Breast epithelium (tissue), 4 donors: ENCODE data around the gene PCDH1. TPM values are rescaled to one million over a fixed set of nuclear protein-coding genes. Genes with fewer than 3 reads are reported as not detected.

Experiments used
- DNase-seq, 2 donors: peaks; one replicate each; pipeline ENCODE4 v3.0.0-alpha.2; 2019; ENCODE audit warnings: low spot score in 2 of 2
- H3K27ac ChIP-seq, 2 donors: fragments of 200-600 bp; sonication (generic) in 1 of 2; one replicate each; pipeline ENCODE4 v1.5.1; 2016 to 2019; ENCODE audit warnings: mild to moderate bottlenecking in 1 of 2
- H3K27me3 ChIP-seq, 2 donors: fragments of 200-600 bp; sonication (generic) in 1 of 2; one replicate each; pipeline versions ENCODE4 v1.5.1 to v1.6.0; 2017 to 2019; ENCODE audit warnings: control low read depth in 1 of 2, mild to moderate bottlenecking in 1 of 2
- H3K36me3 ChIP-seq: fragments of 200-600 bp; one replicate; pipeline ENCODE4 v1.5.1; 2019
- H3K4me1 ChIP-seq, 2 donors: fragments of 200-600 bp; sonication (generic); one replicate each; pipeline ENCODE4 v1.5.1; 2016 to 2019; ENCODE audit warnings: control low read depth in 1 of 2
- H3K4me3 ChIP-seq, 3 donors: fragments of 200-600 bp; sonication (generic); 1 replicate in 2 of 3; 2 replicates in 1 of 3; pipeline ENCODE4 v1.5.1; 2016 to 2019; ENCODE audit warnings: mild to moderate bottlenecking in 3 of 3, moderate library complexity in 2 of 3
- H3K9me3 ChIP-seq, 2 donors: fragments of 200-600 bp; sonication (generic) in 1 of 2; one replicate each; pipeline ENCODE4 v1.5.1; 2016 to 2019; ENCODE audit warnings: control low read depth in 1 of 2
- POLR2A ChIP-seq: fragments of 450-650 bp; IDR thresholded peaks from one replicate; pipeline ENCODE4 v1.6.1; 2016; ENCODE audit warnings: antibody characterized with exemption, mild to moderate bottlenecking, moderate library complexity
- POLR2AphosphoS5 ChIP-seq, 3 donors: sonication (generic); formaldehyde crosslinking; IDR thresholded peaks; one replicate each; pipeline ENCODE4 v1.6.1; 2017; ENCODE audit warnings: antibody characterized with exemption in 3 of 3
- intact Hi-C: fragments of 100-400 bp; cut with DNase I; formaldehyde crosslinking; loops from one replicate; pipeline ENCODE4 v1.15.1; 2023; ENCODE audit warnings: low total_unique reads
- total RNA-seq, 3 donors: library from RNA; depleted of rRNA; stranded (reverse); fragments of >200 nt; gene quantifications; one replicate each; pipeline ENCODE4 v1.1.0, GENCODE V29; 2016
- TF ChIP-seq, protein P1 (sequence below), 3 donors: fragments of 450-650 bp; IDR thresholded peaks; one replicate each; pipeline ENCODE4 v1.5.1; 2016 to 2017; ENCODE audit warnings: antibody characterized with exemption in 3 of 3, mild to moderate bottlenecking in 3 of 3, moderate library complexity in 3 of 3

PCDH1 gene
- total RNA-seq, 3 donors from 2014 or later: 28.3 to 72.7 (median 65.9) TPM

DNA sequence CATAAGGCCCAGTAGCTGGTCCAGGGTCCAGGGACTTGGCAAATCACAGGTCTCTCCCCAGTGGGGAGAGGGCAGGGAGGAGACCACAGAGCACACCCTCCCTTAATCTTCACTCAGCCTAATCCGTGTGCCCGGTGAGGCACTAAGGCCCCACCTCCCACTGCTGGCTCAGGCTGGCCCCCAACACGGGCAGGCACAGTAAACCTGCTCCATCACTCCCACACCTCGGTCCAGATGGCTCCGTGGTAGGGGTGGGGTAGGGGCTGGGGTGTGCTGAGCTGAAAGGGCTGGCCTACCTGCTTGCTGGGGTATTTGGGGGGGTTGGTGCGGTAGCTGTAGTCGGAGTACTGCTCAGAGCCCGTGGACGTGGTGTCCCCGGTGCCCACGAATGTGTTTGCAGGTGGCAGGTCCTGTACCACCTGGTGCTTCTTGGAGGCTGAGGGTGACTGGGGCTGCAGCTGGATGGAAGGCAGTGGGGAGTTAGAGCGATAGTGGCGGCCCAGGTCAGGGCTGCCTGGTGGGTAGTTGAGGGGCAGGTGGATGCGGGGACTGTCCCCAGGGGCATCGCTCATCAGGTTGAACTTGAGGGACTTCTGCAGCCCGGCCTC, 15.2 kb downstream of the PCDH1 start:
- H3K4me3 ChIP-seq: no peak overlapping the region
- no peaks in the 10 kb centered on the region for H3K27me3 ChIP-seq
- no peak for DNase-seq
- peaks cover 5 to 17% of the 10 kb centered on the region in 2 donors for H3K4me1 ChIP-seq
- TF ChIP-seq, protein P1, sequence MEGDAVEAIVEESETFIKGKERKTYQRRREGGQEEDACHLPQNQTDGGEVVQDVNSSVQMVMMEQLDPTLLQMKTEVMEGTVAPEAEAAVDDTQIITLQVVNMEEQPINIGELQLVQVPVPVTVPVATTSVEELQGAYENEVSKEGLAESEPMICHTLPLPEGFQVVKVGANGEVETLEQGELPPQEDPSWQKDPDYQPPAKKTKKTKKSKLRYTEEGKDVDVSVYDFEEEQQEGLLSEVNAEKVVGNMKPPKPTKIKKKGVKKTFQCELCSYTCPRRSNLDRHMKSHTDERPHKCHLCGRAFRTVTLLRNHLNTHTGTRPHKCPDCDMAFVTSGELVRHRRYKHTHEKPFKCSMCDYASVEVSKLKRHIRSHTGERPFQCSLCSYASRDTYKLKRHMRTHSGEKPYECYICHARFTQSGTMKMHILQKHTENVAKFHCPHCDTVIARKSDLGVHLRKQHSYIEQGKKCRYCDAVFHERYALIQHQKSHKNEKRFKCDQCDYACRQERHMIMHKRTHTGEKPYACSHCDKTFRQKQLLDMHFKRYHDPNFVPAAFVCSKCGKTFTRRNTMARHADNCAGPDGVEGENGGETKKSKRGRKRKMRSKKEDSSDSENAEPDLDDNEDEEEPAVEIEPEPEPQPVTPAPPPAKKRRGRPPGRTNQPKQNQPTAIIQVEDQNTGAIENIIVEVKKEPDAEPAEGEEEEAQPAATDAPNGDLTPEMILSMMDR (IDR thresholded peaks at IDR 0.05): no peak
- no peak for TF ChIP-seq POLR2AphosphoS5 (IDR thresholded peaks at IDR 0.05)
- H3K36me3 ChIP-seq: no peaks in the 10 kb centered on the region
- peak overlapping the region; percentile 93 to 94 for H3K27ac ChIP-seq
- intact Hi-C loops: no loop called here
- no peaks in the 10 kb centered on the region for H3K9me3 ChIP-seq

GRCh38 chr5:141861194-141861593, 17.0 kb downstream of the PCDH1 start:
- Histone ChIP-seq H3K27ac (no peak overlapping the region), H3K9me3 (no peaks in the 10 kb centered on the region), H3K4me1 (peaks cover 5 to 17% of the 10 kb centered on the region in 2 donors), H3K4me3 (no peak overlapping the region), H3K27me3 (no peaks in the 10 kb centered on the region), H3K36me3 (no peaks in the 10 kb centered on the region)
- TF ChIP-seq POLR2AphosphoS5 (IDR thresholded peaks at IDR 0.05): no peak
- TF ChIP-seq, protein P1 (IDR thresholded peaks at IDR 0.05): no peak
- no peak for TF ChIP-seq POLR2A
- DNase-seq: no peak
- intact Hi-C loops: no loop called here

GRCh38 chr5:141858079-141858765, 20.0 kb downstream of the PCDH1 start:
- Histone ChIP-seq H3K27me3 (no peaks in the 10 kb centered on the region), H3K4me3 (no peak overlapping the region), H3K36me3 (no peaks in the 10 kb centered on the region), H3K9me3 (no peaks in the 10 kb centered on the region), H3K4me1 (no peaks in the 10 kb centered on the region), H3K27ac (peak overlapping the region; percentile 43 to 66)
- intact Hi-C loops: no loop called here
- TF ChIP-seq POLR2AphosphoS5 (IDR thresholded peaks at IDR 0.05): no peak
- TF ChIP-seq, protein P1 (IDR thresholded peaks at IDR 0.05): no peak
- no peak for TF ChIP-seq POLR2A
- DNase-seq: no peak

- no peaks in the 10 kb centered on the region for H3K9me3 ChIP-seq
- TF ChIP-seq POLR2AphosphoS5 (IDR thresholded peaks at IDR 0.05) (no peak), POLR2A (no peak)
- TF ChIP-seq, protein P1 (IDR thresholded peaks at IDR 0.05): no peak
- no peaks in the 10 kb centered on the region for H3K27me3 ChIP-seq
- H3K27ac ChIP-seq: peak overlapping the region in 1 of 2 donors; percentile 43
- intact Hi-C loops: no loop called here
- no peak for DNase-seq
- no peak overlapping the region for H3K4me3 ChIP-seq
- H3K36me3 ChIP-seq: no peaks in the 10 kb centered on the region
- H3K4me1 ChIP-seq: no peaks in the 10 kb centered on the region
Observed at GRCh38 chr5:141857226-141857625, 21.0 kb downstream of the PCDH1 start.

- Histone ChIP-seq H3K27ac (peak overlapping the region in 1 of 2 donors; percentile 66), H3K36me3 (no peaks in the 10 kb centered on the region), H3K27me3 (no peaks in the 10 kb centered on the region), H3K4me3 (no peak overlapping the region), H3K4me1 (no peaks in the 10 kb centered on the region), H3K9me3 (no peaks in the 10 kb centered on the region)
- no peak for TF ChIP-seq POLR2AphosphoS5 (IDR thresholded peaks at IDR 0.05)
- TF ChIP-seq, protein P1 (IDR thresholded peaks at IDR 0.05): no peak
- DNase-seq: no peak
- intact Hi-C loops: no loop called here
Observed at GRCh38 chr5:141856037-141856790, 22.0 kb downstream of the PCDH1 start.
